IPS-20b (cell line): Measurements from ENCODE around the gene SERTAD2.
A peak's percentile ranks its signal among the peaks of the same experiment; 100 is the strongest.

ENCODE experiments used
- H3K27ac ChIP-seq: one replicate; pipeline ENCODE4 v1.5.1; 2013; ENCODE audit warnings: low read length
- H3K27me3 ChIP-seq: 2 replicates; pipeline ENCODE4 v1.6.1; 2013; ENCODE audit warnings: mild to moderate bottlenecking, low read length, inconsistent platforms; ENCODE audit not compliant: insufficient read depth
- H3K36me3 ChIP-seq: 2 replicates; pipeline ENCODE4 v1.6.1; 2013; ENCODE audit warnings: low read depth, mild to moderate bottlenecking, inconsistent platforms, low read length, moderate library complexity; ENCODE audit not compliant: insufficient read depth
- H3K4me1 ChIP-seq: 2 replicates; pipeline ENCODE4 v1.6.1; 2013; ENCODE audit warnings: mild to moderate bottlenecking, control low read depth, inconsistent platforms, low read length, moderate library complexity; ENCODE audit not compliant: insufficient read depth
- H3K4me3 ChIP-seq: 2 replicates; pipeline ENCODE4 v1.5.1; 2013; ENCODE audit warnings: mild to moderate bottlenecking, low read length, inconsistent platforms
- H3K9ac ChIP-seq: 2 replicates; pipeline ENCODE4 v1.6.1; 2013; ENCODE audit warnings: low read depth, mild to moderate bottlenecking, inconsistent platforms, low read length, moderate library complexity
- H3K9me3 ChIP-seq: 2 replicates; pipeline ENCODE4 v1.6.1; 2013; ENCODE audit warnings: mild to moderate bottlenecking, low read depth, low read length, inconsistent platforms; ENCODE audit not compliant: insufficient read depth

SERTAD2 gene

GRCh38 chr2:64631771-64632170, 21.9 kb downstream of the SERTAD2 start:
- no peak overlapping the region for H3K9ac ChIP-seq
- H3K36me3 ChIP-seq: peaks cover 22% of the 10 kb centered on the region
- H3K27ac ChIP-seq: no peak overlapping the region
- peaks cover 3% of the 10 kb centered on the region; the same call in 1 of the 2 replicates for H3K4me1 ChIP-seq
- H3K4me3 ChIP-seq: no peak overlapping the region
- no peaks in the 10 kb centered on the region for H3K27me3 ChIP-seq
- H3K9me3 ChIP-seq: no peaks in the 10 kb centered on the region

GRCh38 chr2:64630752-64631151, 23.0 kb downstream of the SERTAD2 start:
- peaks cover 17% of the 10 kb centered on the region for H3K36me3 ChIP-seq
- no peaks in the 10 kb centered on the region for H3K27me3 ChIP-seq
- peaks cover 3% of the 10 kb centered on the region; the same call in 1 of the 2 replicates for H3K4me1 ChIP-seq
- H3K4me3 ChIP-seq: no peak overlapping the region
- no peak overlapping the region for H3K9ac ChIP-seq
- no peak overlapping the region for H3K27ac ChIP-seq
- no peaks in the 10 kb centered on the region for H3K9me3 ChIP-seq

GRCh38 chr2:64629875-64630274, 23.8 kb downstream of the SERTAD2 start:
- Histone ChIP-seq H3K27ac (no peak overlapping the region), H3K4me3 (no peak overlapping the region), H3K9me3 (no peaks in the 10 kb centered on the region), H3K27me3 (no peaks in the 10 kb centered on the region), H3K36me3 (peaks cover 9% of the 10 kb centered on the region), H3K9ac (no peak overlapping the region), H3K4me1 (peaks cover 3% of the 10 kb centered on the region; the same call in 1 of the 2 replicates)

- Histone ChIP-seq H3K27ac (no peak overlapping the region), H3K9ac (no peak overlapping the region), H3K27me3 (no peaks in the 10 kb centered on the region), H3K9me3 (no peaks in the 10 kb centered on the region), H3K36me3 (peaks cover 8% of the 10 kb centered on the region; the same call in 1 of the 2 replicates), H3K4me1 (peaks cover 3% of the 10 kb centered on the region; the same call in 1 of the 2 replicates), H3K4me3 (no peak overlapping the region)
Observed at GRCh38 chr2:64629329-64629781, 24.4 kb downstream of the SERTAD2 start.

GRCh38 chr2:64627860-64628841, 25.6 kb downstream of the SERTAD2 start:
- H3K9ac ChIP-seq: no peak overlapping the region; the same call in 1 of the 2 replicates
- H3K27ac ChIP-seq: no peak overlapping the region
- peaks cover 3% of the 10 kb centered on the region; the same call in 1 of the 2 replicates for H3K4me1 ChIP-seq

GRCh38 chr2:64626963-64627760, 26.6 kb downstream of the SERTAD2 start:
- no peaks in the 10 kb centered on the region for H3K27me3 ChIP-seq
- H3K9ac ChIP-seq: peak overlapping the region; percentile 46; the same call in 1 of the 2 replicates
- peaks cover 9% of the 10 kb centered on the region; the same call in 1 of the 2 replicates for H3K4me1 ChIP-seq
- no peak overlapping the region for H3K4me3 ChIP-seq
- H3K27ac ChIP-seq: no peak overlapping the region
- H3K36me3 ChIP-seq: no peaks in the 10 kb centered on the region
- H3K9me3 ChIP-seq: no peaks in the 10 kb centered on the region

More at GRCh38 chr2:64627860-64628841, 25.6 kb downstream of the SERTAD2 start:
- H3K4me3 ChIP-seq: no peak overlapping the region
- H3K27me3 ChIP-seq: no peaks in the 10 kb centered on the region
- no peaks in the 10 kb centered on the region for H3K9me3 ChIP-seq
- peaks cover 3% of the 10 kb centered on the region; the same call in 1 of the 2 replicates for H3K36me3 ChIP-seq

- H3K9me3 ChIP-seq: no peaks in the 10 kb centered on the region
- H3K4me3 ChIP-seq: no peak overlapping the region
- no peaks in the 10 kb centered on the region for H3K36me3 ChIP-seq
- peaks cover 9% of the 10 kb centered on the region; the same call in 1 of the 2 replicates for H3K4me1 ChIP-seq
- no peak overlapping the region for H3K9ac ChIP-seq
- no peaks in the 10 kb centered on the region for H3K27me3 ChIP-seq
- no peak overlapping the region for H3K27ac ChIP-seq
Observed at GRCh38 chr2:64626146-64626809, 27.4 kb downstream of the SERTAD2 start.

GRCh38 chr2:64625299-64626145, 28.2 kb downstream of the SERTAD2 start:
- Histone ChIP-seq H3K9ac (no peak overlapping the region), H3K4me3 (no peak overlapping the region), H3K4me1 (peaks cover 16% of the 10 kb centered on the region; the same call in 1 of the 2 replicates), H3K9me3 (no peaks in the 10 kb centered on the region), H3K27ac (no peak overlapping the region), H3K36me3 (no peaks in the 10 kb centered on the region), H3K27me3 (no peaks in the 10 kb centered on the region)

GRCh38 chr2:64624862-64625261, 28.9 kb downstream of the SERTAD2 start:
- H3K9me3 ChIP-seq: no peaks in the 10 kb centered on the region
- H3K27ac ChIP-seq: no peak overlapping the region
- peaks cover 16% of the 10 kb centered on the region; the same call in 1 of the 2 replicates for H3K4me1 ChIP-seq
- no peak overlapping the region for H3K4me3 ChIP-seq
- H3K9ac ChIP-seq: no peak overlapping the region
- H3K27me3 ChIP-seq: no peaks in the 10 kb centered on the region
- H3K36me3 ChIP-seq: no peaks in the 10 kb centered on the region

- no peaks in the 10 kb centered on the region for H3K27me3 ChIP-seq
- H3K4me1 ChIP-seq: peaks cover 20% of the 10 kb centered on the region; the same call in 1 of the 2 replicates
- no peak overlapping the region for H3K9ac ChIP-seq
- H3K9me3 ChIP-seq: no peaks in the 10 kb centered on the region
- H3K27ac ChIP-seq: no peak overlapping the region
- no peaks in the 10 kb centered on the region for H3K36me3 ChIP-seq
- no peak overlapping the region for H3K4me3 ChIP-seq
Observed at GRCh38 chr2:64624108-64624610, 29.6 kb downstream of the SERTAD2 start.
